Kasumi-1 (cell line): ENCODE measurements around the gene TIPARP.
"Not testable (repeated sequence)": the region's sequence is repeated elsewhere in the genome, so short reads cannot be mapped to it uniquely, and the experiment has no call there.

Source experiments
- DNase-seq, 2 experiments: peaks; one replicate each; lab custom pipeline; 2025; lab: John Stamatoyannopoulos, UW

The TIPARP gene

DNA sequence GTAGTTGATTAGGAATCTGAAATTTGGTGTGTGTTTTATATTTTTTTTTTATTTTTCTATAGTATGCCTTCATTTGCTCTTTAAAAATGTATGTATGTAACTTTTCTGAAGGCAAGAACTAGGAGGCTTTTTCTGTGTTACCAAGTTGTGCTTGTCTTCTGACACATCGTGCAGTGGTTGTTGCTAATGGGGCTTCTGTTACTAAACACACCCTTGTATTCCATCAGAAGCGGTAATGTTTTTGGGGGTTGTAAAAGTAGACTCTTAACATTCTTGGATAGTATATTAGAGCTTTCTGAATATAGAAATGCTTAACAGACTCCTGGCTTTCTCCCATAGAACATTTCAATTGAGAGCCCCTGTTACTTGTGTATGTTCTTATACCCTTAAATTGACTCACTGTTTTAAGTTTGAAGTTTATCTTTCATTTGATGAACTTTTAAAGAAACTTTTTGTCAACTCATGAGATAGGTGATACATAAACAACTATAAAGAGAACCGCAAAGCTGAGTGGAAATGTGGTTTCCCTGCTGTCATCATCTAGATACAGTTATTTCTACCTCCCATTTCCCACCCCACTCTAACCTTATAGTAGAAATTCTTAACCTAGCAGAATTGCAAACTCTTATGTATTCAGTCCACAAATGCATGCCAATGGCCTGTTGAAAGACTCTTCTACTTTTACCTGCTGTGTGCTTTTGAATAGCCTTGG is 2.5 kb downstream of the TIPARP start:
- DNase-seq, result no peak

DNA sequence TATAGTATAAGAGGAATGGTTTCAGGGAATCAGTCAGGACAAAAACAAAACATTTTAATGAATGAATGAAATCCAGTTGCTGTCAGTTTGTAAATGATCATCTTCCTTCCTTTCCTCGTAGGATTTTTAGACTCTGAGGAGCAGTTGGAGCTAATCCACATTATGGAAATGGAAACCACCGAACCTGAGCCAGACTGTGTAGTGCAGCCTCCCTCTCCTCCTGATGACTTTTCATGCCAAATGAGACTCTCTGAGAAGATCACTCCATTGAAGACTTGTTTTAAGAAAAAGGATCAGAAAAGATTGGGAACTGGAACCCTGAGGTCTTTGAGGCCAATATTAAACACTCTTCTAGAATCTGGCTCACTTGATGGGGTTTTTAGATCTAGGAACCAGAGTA is 3.1 kb downstream of the TIPARP start:
- DNase-seq, result no peak

DNA sequence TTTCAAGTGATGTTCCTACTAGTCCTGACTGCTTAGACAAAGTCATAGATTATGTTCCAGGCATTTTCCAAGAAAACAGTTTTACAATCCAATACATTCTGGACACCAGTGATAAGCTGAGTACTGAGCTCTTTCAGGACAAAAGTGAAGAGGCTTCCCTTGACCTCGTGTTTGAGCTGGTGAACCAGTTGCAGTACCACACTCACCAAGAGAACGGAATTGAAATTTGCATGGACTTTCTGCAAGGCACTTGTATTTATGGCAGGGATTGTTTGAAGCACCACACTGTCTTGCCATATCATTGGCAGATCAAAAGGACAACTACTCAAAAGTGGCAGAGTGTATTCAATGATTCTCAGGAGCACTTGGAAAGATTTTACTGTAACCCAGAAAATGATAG is 3.8 kb downstream of the TIPARP start:
- DNase-seq, result no peak

DNA sequence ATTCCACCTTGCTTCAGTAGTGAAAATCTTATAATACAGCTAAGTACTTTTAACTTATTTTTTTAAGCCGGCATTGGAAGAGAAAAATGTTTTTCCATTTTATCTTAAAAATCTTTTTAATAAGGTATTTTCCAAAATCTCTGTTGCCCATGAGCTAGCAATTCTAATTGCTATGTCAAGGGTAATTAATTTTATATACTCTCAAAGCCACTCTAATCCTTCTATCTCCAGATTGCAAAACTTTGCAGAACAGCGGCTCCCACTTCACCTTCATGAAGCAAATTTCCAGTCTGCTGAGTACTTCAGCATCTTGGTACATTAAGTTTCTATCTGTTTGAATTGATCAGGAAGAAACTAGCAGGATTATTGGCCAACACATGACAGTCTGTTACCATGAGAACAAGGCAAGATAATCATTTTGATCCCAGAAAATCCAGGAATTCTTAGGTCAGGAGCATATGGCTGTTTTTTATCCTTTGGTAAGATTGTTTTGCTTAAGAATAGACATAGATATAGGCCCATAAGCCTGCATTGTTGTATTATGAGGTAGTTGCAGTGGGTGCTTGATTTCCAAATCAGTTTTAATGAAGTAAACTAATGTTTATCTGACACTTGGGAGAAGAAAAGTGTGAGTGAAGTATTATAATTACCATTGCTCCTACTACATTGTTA is 6.0 kb downstream of the TIPARP start:
- no peak for DNase-seq

DNA sequence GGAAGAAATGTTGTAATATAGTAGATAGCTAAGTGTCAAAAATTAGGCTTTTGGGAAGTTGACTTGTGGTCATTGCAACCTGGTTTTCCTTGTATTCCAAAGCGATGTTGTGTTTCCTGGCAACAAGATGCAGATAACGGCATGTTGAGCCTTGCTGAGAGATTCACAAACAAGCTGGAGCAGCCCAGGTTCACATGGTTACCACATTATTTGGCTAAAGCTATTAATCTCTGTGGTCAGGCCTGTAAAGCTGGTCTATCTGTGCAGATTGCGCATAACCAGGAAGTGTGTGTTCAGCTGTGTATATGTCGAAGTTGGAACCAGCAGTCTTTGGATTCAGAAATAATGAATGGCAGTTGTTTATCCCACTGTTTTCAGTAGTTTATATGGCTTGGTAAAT is 6.6 kb downstream of the TIPARP start:
- DNase-seq, result peak; percentile 23 to 36

DNA sequence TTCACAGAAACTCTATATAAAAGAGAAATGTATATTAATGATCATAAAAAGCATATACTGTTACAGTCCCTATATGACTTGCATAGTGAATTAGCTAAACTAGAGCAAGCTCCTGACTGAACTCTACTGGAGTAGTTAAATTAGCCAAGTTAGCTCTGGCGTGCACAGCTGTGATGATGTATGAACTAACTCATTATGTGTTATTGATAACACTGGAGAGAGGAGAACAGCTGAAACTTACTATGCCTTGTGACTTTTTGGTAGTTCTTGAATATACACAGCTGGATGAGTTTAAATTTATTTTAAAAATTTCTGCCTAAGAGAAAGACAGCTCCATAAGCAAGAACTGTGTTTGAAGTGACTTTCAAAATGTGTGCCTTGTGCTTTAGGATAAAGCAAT is 8.1 kb downstream of the TIPARP start:
- DNase-seq, result no peak

DNA sequence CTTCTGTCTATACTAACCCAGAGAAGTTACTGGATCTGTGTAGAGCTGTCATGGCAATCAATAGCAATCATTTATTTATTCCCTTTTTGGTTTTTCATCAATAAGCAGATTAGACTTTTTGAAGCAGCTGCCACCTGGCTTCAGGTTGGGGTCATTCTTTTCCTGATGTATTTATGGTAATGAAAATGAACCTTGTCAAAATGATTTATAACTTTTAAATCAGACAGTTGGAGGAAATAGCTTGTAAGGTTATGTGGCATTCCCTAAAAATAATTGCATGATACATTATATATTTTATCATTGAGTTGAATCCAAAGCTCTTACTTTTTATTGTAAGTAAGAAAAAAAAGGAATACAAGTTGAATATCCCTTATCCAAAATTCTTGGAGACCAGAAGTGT is 8.6 kb downstream of the TIPARP start:
- DNase-seq, result no peak

DNA sequence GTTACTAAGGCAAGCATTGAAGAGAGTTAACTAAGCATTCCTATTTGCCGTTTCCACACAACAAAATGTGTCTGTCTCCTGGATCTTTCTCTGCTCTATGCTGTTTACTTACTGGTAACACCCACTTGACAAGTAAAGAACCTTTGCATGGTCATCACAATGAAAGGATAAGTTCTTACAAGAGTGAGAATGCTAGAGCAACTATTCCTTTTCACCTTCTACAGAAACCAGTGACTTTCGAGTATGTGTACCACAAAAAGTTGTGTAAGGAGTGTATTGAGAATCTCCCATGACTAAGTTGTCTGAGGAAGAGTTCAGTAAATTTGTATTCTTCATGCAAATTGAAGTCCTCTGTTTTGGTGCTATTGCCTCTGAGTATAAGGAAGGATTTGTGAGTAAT is 10.8 kb downstream of the TIPARP start:
- no peak for DNase-seq

DNA sequence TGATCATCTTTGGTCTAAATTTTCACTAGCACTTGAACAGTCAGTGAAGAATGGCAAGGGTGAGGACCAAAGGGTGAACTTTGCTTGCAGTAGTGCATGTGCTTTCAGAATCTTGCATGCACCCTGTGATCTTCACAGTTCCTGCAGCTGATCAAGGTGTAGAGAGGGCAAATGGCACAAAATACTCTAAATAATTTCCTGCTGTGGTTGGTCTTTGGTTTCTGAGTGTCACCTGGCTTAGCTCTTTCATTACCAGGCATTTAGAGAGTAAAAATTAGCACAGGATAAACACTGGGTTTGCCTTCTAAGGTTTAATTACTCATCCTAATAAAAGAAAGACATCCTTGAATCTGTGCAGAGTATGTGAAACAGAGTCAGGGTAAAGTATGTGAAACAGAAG is 11.4 kb downstream of the TIPARP start:
- no peak for DNase-seq

DNA sequence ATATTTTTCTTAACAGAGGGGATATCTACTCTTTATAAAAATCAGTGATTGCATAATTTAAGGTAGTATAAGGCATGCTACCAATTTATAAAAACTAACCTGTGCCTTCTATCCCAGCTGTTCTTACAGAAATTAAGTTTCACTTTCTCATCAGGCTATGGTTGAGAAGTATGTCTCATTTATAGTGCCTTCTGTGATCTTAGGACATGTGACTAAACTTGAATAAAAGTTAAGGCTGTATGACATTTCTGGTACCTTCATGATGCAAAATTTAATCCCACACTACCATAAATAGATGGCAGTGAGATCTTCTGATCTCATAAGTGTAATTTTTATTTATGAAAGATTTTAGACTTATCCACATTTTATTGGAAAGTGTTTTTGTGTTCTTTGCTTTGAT is 12.6 kb downstream of the TIPARP start:
- DNase-seq, result no peak

DNA sequence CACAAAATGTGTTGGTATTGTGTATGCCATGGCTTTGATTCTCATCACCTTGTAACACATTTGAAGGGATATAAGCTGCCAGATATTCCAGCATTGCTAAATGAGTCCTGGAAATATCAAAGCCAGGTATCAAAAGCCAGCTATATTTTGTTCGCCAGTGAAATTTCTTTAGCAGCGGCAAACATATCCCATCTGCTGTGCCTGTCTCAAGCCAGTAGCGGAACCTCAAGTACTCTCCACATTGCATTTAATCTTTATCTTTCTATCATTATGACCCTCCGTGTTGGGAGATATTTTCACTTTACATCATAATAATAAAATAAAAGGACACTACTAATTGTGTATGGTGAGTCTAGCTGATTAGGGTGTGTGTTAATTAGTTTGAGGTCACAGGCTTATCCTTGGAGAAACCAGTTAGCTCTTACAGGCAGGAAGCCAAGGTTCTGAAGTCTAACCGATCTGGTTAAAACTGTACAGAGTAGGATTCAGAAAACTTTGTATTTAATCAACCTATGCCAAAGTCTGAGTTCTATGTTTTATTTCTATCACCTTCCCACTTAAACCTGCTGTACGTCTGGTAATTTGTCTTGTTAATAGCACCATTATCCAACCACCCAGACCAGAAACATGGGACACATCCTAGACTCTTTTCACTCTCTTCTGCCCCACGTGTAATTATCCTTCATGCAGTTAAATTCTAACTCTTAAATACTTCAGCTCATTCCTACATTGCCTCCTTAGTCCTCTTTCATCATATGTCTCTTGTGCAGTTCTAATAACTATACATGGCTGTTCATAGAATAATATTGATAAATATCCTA is 14.5 kb downstream of the TIPARP start:
- no peak for DNase-seq

DNA sequence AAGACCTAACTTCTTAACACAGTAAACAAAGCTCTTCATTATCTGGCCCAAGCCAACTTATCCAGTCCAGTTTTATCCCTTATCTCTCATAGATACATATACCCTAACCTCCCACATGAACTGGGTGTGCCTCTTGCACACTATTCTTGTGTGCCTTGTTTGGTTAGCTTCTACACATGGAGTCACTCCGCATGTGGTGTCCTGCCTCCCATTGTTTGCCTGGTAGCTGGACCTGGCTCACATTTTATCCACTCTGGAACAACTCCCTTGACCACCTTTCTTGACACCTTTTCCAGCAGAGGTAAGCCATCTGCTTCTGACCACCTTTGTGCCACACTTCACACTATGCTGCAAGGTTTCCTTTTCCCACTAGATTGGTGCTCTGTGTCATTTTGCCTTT is 15.2 kb downstream of the TIPARP start:
- no peak for DNase-seq

DNA sequence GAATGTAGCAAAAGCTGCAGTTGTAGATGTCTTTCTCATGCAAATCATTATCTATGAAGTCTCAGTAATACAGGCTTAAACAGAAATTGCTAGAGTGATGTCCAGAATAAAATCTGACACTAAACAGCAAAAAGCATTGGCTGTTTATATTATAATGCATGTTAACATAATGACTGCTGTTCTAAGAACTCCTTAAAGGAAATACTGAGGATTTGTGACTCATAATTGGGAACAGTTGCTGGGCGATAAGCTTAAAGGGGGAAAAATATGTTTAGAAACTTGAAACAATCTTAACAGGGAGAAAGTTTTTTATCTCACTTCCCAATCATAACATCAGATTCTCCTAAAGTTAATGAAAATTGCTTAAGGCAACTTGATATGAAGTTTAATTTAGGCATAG is 17.5 kb downstream of the TIPARP start:
- no peak for DNase-seq

DNA sequence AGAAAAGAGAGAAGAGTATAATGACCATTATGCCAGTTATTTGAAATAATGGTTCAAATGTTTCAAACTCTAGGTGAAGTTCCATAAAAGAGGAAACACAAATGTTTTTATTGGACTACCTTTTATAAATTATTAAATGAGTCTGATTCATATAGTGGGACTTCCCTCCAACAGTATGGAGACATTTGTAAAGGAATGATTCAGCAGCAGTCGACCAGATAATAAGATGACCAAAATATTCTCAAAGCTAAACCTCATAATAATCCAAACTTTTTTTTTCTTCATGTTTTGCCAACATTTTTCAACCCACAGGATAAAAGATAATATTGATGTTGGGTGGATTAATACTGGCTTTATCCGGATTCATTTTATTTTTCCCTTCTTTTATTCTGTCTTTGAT is 18.8 kb downstream of the TIPARP start:
- no peak for DNase-seq

DNA sequence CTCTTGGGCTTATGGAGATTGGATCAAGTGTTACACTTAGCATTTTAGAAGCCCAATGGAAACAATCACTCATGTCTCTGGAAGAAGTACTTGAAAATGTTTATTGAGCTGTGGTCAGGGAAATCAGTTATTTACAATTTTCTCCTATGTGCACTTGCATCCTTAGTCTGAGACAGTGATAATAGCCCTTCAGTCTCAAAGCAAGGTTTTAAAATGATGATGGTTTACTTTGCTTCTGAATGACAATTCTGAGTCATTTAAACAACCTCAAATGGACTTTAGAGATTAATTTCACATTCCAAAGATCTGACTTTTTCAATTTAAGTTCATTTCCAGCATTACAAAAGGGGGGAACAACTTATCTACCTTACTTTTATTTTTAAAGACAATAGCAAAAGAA is 20.1 kb downstream of the TIPARP start:
- DNase-seq, result no peak

DNA sequence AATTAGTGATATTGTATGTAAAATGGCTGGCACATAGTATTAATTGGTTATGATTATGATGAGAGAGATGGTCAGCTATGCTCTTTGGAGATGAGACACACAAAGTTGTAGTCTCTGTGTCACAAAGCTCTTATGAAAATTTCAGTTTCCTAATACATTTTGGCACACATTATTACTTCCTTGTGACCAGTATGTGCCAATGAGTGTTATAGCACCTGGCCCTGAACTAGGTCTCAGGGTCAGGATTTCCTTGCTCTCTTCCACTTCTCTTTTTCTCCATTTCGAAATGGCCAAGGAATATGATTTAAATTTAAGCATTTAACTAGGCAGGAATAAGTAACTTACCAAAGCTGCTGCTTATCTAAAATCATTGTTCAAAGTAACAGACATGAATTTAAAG is 28.0 kb downstream of the TIPARP start:
- no peak for DNase-seq

DNA sequence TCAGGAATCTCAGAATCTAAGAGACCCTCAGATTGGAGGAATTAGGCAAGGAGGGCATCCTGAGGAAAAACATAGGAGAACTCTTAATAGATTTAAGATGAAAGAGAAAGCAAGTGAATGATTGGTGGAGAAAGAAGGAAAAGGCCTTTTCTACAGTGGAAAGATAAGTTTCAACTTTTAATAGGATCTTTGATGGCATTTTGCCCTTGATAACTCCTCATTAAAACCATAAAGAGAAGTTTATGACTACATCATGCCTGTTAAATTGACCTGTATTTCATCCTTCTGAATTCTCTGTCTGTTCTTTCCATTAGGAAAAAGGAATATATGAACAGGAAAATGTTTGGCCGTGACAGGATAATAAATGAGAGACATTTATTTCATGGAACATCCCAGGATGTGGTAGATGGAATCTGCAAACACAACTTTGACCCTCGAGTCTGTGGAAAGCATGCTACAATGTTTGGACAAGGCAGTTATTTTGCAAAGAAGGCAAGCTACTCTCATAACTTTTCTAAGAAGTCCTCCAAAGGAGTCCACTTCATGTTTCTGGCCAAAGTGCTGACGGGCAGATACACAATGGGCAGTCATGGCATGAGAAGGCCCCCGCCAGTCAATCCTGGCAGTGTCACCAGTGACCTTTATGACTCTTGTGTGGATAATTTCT is 30.1 kb downstream of the TIPARP start:
- DNase-seq, result no peak

DNA sequence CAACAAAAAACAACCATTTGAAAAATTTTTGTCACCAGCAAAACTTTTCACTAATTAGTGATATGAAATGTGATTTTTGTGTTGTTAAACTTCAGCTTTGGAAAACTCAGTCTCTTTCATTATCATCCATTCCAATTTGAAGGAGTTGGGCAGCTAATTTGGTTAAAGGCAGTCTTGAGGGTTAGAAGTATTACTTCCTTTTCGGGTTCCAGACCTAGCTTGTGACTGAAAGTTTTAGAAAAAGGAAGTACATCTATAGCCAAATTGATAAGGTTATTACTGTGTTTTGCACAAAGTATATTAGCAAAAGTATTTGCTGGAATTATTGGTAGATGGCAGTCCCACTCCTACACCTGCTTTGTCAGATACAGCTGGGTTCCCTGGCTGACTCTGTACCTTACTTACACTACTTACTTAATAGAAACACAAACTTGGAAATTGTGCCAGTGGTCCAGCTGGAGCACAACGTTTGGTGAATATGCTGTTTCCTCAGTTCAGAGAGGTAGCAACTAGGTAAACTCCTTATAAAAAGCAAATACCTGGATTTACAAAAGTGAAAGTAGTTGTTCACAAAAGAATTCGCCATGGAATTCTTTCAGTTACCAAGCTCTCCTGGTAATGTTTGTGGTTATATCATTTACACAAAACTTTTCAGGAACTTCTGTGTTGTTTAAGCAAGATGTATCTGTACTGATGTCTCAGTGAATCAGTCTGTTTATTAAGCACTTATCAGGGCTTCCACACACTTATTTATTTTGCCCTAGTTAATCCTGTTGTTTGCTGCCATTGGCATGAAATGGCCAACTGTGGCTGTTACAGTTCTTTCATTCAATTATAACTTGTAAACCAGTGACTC is 31.6 kb downstream of the TIPARP start:
- peak; percentile 83 to 93 for DNase-seq

DNA sequence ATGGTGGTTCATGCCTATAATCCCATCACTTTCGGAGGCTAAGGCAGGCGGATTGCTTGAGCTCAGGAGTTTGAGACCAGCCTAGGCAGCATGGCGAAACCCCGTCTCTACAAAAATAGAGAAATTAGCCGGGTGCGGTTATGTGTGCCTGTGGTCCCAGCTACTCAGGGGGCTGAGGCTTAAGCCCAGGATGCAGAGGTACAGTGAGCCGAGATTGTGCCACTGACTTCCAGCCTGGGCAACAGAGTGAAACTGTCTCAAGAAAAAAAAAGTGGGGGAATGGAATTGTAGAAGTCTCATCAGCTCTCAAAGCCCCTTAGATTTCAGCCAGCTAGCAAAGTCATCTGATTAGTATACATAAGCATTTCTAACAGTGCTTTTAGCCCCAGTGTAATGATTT is 33.2 kb downstream of the TIPARP start:
- no peak for DNase-seq

DNA sequence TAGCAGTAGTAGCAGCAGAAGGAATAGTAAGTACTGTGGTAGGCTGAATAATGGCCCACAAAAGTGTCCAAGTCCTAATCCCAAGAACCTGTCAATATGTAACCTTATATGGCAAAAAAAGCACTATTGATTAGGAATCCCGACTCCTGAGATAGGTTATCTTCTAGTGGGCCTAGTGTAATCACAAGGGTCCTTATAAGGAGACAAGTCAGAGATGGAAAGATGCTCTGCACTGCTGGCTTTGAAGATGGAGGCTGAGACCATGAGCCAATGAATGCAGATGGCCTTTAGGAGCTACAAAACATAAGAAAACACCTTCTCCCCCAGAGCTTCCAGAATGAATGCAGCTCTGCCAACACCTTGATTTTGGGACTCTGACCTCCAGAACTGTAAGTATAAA is 36.0 kb downstream of the TIPARP start:
- DNase-seq, result no peak

DNA sequence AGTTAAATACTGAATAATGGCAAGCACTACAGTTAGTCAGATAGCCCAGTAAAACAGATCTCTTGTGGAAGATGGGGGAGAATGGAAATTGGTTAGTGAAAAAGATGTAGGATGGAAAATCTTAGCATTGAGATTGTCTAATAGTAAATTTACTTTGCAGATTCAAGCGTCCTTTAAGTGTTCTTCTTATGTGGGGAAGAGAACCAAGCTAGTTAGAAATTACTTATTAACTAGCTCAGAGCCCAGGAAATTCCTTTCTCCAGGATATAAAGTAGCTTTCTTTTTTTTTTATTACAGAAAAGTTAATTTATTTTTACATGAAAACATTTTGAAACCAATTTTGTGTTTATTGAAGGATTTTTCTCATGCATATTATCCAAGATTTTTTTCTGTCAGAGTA is 36.7 kb downstream of the TIPARP start:
- no peak for DNase-seq

DNA sequence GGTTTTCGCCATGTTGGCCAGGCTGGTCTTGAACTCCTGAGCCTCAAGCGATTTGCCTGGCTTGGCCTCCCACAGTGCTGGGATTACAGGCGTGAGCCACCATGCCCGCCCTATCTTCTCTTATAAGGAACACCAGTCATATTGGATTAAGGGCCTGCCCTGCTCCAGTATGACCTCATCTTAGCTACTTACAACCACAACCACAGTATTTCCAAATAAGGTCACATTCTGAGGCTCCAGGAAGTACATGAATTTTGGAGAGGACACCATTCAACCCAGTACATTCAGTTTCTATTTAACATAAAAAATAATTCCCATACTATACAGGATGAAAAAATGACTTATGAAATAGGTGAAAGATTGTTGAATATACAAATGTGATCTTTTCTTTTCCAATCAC is 37.6 kb downstream of the TIPARP start:
- not testable (repeated sequence) for DNase-seq
